HCT116 (cell line): ENCODE measurements around the gene DERA. TPM values are rescaled to one million over a fixed set of nuclear protein-coding genes. Genes with fewer than 3 reads are reported as not detected.

ENCODE experiments used
- ATAC-seq: fragments of 200-7000 bp; cut with Tn5 transposase; 2 replicates; pipeline ENCODE4 v1.9.1; 2020; ENCODE audit warnings: mild to moderate bottlenecking, moderate library complexity
- BruUV-seq: library from RNA; stranded (reverse); fragments of 400-500 nt; replicated peaks from 2 replicates; lab custom pipeline; 2021; lab: Mats Ljungman, UMichigan
- CTCF ChIA-PET: fragments of 300-600 bp; sonication (Branson Sonifier 250); formaldehyde crosslinking; loops from one replicate; lab custom pipeline; 2021; ENCODE audit warnings: antibody characterized with exemption; lab: Charles Lee
- POLR2A ChIA-PET: fragments of 300-600, 350-600 bp; sonication (Branson Sonifier 250); formaldehyde crosslinking; loops from one replicate; lab custom pipeline; 2021; ENCODE audit warnings: antibody characterized with exemption; lab: Charles Lee
- RAD21 ChIA-PET, 2 experiments: fragments of 300-600 bp; sonication (Branson Sonifier 250); formaldehyde crosslinking; loops; one replicate each; lab custom pipeline; 2023; ENCODE audit warnings: low total read pairs in 2 of 2; ENCODE audit not compliant: uncharacterized antibody in 2 of 2, unreplicated experiment in 2 of 2, low non-redundant PET in 1 of 2; lab: Charles Lee
- DNase-seq: peaks from one replicate; pipeline ENCODE4 v3.0.0-alpha.2; 2010; ENCODE audit warnings: low read depth, low spot score
- H2AFZ ChIP-seq: fragments of 200-600 bp; shearing (Covaris generic), sonication (generic); 2 replicates; pipeline ENCODE4 v1.6.1; 2017; ENCODE audit warnings: low read depth, mixed run types, mixed read lengths, antibody characterized with exemption, low read length; ENCODE audit not compliant: poor library complexity, severe bottlenecking
- H3K27ac ChIP-seq: 2 replicates; pipeline ENCODE4 v1.5.1; 2012; ENCODE audit warnings: low read depth, low read length
- H3K27me3 ChIP-seq: fragments of 200-600 bp; sonication (generic); 2 replicates; pipeline ENCODE4 v1.6.1; 2016; ENCODE audit warnings: mixed run types, low read length, mixed read lengths; ENCODE audit not compliant: insufficient read depth
- H3K36me3 ChIP-seq, 2 experiments: fragments of 200-500 bp in 1 of 2; fragments of 200-600 bp in 1 of 2; sonication (Bioruptor generic) in 1 of 2; sonication (generic) in 1 of 2; 2 replicates each; pipeline versions ENCODE4 v1.5.1 to v1.6.1; 2014 to 2016; ENCODE audit warnings: low read length in 2 of 2, inconsistent platforms in 1 of 2, mixed read lengths in 1 of 2, mixed run types in 1 of 2; ENCODE audit not compliant: insufficient read depth in 2 of 2, control insufficient read depth in 1 of 2
- H3K4me1 ChIP-seq, 2 experiments: fragments of 200-600 bp in 1 of 2; sonication (generic) in 1 of 2; 2 replicates each; pipeline versions ENCODE4 v1.5.1 to v1.6.1; 2012 to 2017; ENCODE audit warnings: low read length in 2 of 2, inconsistent platforms in 1 of 2, mild to moderate bottlenecking in 1 of 2, mixed read lengths in 1 of 2, mixed run types in 1 of 2, moderate library complexity in 1 of 2; ENCODE audit not compliant: insufficient read depth in 2 of 2, control insufficient read depth in 1 of 2
- H3K4me2 ChIP-seq: fragments of 200-600 bp; sonication (generic); 2 replicates; pipeline ENCODE4 v1.6.1; 2017; ENCODE audit warnings: mixed run types, low read length, mixed read lengths
- H3K4me3 ChIP-seq, 2 experiments: fragments of 200-600 bp in 1 of 2; sonication (generic) in 1 of 2; replicated peaks in 1 of 2; 2 replicates each; pipeline ENCODE4 v1.5.1; 2011 to 2016; ENCODE audit warnings: low read length in 2 of 2, control low read depth in 1 of 2, low read depth in 1 of 2, mild to moderate bottlenecking in 1 of 2, mixed read lengths in 1 of 2, mixed run types in 1 of 2
- H3K79me2 ChIP-seq: fragments of 200-600 bp; sonication (generic); 2 replicates; pipeline ENCODE4 v1.6.1; 2017; ENCODE audit warnings: mild to moderate bottlenecking, mixed run types, low read length, moderate library complexity, mixed read lengths; ENCODE audit not compliant: insufficient read depth
- H3K9ac ChIP-seq: fragments of 200-600 bp; sonication (generic); 2 replicates; pipeline ENCODE4 v1.6.1; 2016; ENCODE audit warnings: low read length, mixed read lengths
- H3K9me2 ChIP-seq: fragments of 200-600 bp; sonication (generic), shearing (Covaris generic); 2 replicates; pipeline ENCODE4 v1.6.1; 2017; ENCODE audit warnings: mixed run types, mild to moderate bottlenecking, moderate library complexity; ENCODE audit not compliant: insufficient read depth
- H3K9me3 ChIP-seq, 2 experiments: fragments of 200-500 bp in 1 of 2; fragments of 200-600 bp in 1 of 2; sonication (Bioruptor generic) in 1 of 2; sonication (generic) in 1 of 2; 2 replicates each; pipeline ENCODE4 v1.6.1; 2014 to 2017; ENCODE audit warnings: low read length in 2 of 2, mixed read lengths in 2 of 2, inconsistent platforms in 1 of 2, low read depth in 1 of 2, mild to moderate bottlenecking in 1 of 2, mixed run types in 1 of 2, moderate library complexity in 1 of 2; ENCODE audit not compliant: control insufficient read depth in 1 of 2, insufficient read depth in 1 of 2
- H4K20me1 ChIP-seq: fragments of 200-600 bp; sonication (generic), shearing (Covaris generic); 2 replicates; pipeline ENCODE4 v1.6.1; 2017; ENCODE audit warnings: mixed run types, mild to moderate bottlenecking, moderate library complexity; ENCODE audit not compliant: insufficient read depth
- CBX3 ChIP-seq: IDR thresholded peaks from 2 replicates; pipeline ENCODE4 v1.6.1; 2012; ENCODE audit warnings: low read depth
- EZH2phosphoT487 ChIP-seq: fragments of 200-600 bp; IDR thresholded peaks from 2 replicates; pipeline ENCODE4 v1.6.1; 2018; ENCODE audit warnings: antibody characterized with exemption, borderline replicate concordance
- FOSL1 ChIP-seq: IDR thresholded peaks from 2 replicates; pipeline ENCODE4 v1.6.1; 2012; ENCODE audit warnings: low read depth
- SIN3A ChIP-seq: IDR thresholded peaks from 2 replicates; pipeline ENCODE4 v1.6.1; 2012; ENCODE audit warnings: low read depth
- ZFX ChIP-seq: fragments of 450-650 bp; IDR thresholded peaks from 2 replicates; pipeline ENCODE4 v1.6.1; 2017
- intact Hi-C: fragments of 100-400 bp; cut with micrococcal nuclease; formaldehyde crosslinking; loops from 2 replicates; pipeline ENCODE4 v1.10.0; 2022
- total RNA-seq: library from RNA; stranded (reverse); gene quantifications from one replicate; pipeline ENCODE4 v1.2.1, GENCODE V29; 2021; ENCODE audit not compliant: unreplicated experiment
- TF ChIP-seq, protein P1 (sequence below): IDR thresholded peaks from 2 replicates; pipeline ENCODE4 v1.6.1; 2012; ENCODE audit warnings: low read depth
- TF ChIP-seq, protein P2 (sequence below): IDR thresholded peaks from 2 replicates; pipeline ENCODE4 v1.6.1; 2012
- TF ChIP-seq, protein P3 (sequence below): IDR thresholded peaks from 2 replicates; pipeline ENCODE4 v1.6.1; 2011; ENCODE audit warnings: mild to moderate bottlenecking, low read length, moderate library complexity; ENCODE audit not compliant: insufficient replicate concordance; ENCODE audit errors: extremely low read depth

The DERA gene
- total RNA-seq, 1 experiment from 2014 or later = 32.6 TPM

DNA sequence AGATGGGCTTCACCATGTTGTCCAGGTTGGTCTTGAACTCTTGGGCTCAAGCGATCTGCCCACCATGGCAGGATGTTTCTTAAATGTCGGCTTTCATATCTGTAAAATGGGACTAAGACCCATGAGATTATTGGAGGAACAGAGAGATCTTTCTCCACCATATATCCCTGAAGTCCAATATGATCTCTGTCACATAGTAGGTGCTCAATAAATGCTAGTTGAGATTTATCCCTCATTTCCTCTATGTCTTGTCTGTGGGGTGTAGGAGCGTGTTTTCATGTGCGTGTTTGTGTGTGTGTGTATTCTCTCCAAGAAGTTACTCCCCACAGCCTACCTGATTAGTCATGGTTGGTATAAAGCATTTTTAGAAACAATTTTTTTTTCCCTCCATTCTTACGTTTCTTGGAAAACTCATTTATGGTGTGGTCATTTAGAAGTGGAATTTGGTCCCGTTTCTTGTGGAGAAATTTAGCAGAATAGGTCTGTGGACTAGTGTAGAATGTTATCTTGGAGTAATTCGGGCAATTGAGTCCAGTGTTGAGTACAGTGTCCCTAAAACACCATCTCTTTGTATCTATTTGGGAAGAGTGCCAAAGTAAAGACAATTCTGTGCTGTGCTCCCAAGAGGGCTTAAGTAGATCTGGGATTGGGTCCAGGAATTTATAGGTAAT is 24.6 kb upstream of the DERA start:
- ATAC-seq (no peak), DNase-seq (no peak)
- Histone ChIP-seq H3K9me2 (no peaks in the 10 kb centered on the region), H3K9me3 (no peaks in the 10 kb centered on the region), H3K27ac (0 out of 2 replicates have a peak overlapping the region, but pooled peaks have one; percentile 11), H3K9ac (no peak overlapping the region), H3K4me1 (peaks cover 7 to 18% of the 10 kb centered on the region in 2 experiments), H3K27me3 (no peaks in the 10 kb centered on the region), H3K4me3 (no peak overlapping the region), H2AFZ (no peak overlapping the region), H3K4me2 (no peak overlapping the region), H4K20me1 (peaks cover 20% of the 10 kb centered on the region; the same call in 1 of the 2 replicates), H3K79me2 (peaks cover 93% of the 10 kb centered on the region), H3K36me3 (peaks cover 15 to 37% of the 10 kb centered on the region in 2 experiments; a peak in 3 of 4 replicates)
- ChIA-PET CTCF (interaction anchor here (0.7 kb wide), 1 partner anchor 11 kb away, joined by 3 read pairs; no protein-coding TSS in a partner anchor), RAD21 (no interaction called here), POLR2A (no interaction called here)
- intact Hi-C loops = no loop called here
- BruUV-seq = no TSS peak
- no peak for TF ChIP-seq FOSL1
- no peak for TF ChIP-seq EZH2phosphoT487
- TF ChIP-seq SIN3A = no peak
- TF ChIP-seq, protein P1, sequence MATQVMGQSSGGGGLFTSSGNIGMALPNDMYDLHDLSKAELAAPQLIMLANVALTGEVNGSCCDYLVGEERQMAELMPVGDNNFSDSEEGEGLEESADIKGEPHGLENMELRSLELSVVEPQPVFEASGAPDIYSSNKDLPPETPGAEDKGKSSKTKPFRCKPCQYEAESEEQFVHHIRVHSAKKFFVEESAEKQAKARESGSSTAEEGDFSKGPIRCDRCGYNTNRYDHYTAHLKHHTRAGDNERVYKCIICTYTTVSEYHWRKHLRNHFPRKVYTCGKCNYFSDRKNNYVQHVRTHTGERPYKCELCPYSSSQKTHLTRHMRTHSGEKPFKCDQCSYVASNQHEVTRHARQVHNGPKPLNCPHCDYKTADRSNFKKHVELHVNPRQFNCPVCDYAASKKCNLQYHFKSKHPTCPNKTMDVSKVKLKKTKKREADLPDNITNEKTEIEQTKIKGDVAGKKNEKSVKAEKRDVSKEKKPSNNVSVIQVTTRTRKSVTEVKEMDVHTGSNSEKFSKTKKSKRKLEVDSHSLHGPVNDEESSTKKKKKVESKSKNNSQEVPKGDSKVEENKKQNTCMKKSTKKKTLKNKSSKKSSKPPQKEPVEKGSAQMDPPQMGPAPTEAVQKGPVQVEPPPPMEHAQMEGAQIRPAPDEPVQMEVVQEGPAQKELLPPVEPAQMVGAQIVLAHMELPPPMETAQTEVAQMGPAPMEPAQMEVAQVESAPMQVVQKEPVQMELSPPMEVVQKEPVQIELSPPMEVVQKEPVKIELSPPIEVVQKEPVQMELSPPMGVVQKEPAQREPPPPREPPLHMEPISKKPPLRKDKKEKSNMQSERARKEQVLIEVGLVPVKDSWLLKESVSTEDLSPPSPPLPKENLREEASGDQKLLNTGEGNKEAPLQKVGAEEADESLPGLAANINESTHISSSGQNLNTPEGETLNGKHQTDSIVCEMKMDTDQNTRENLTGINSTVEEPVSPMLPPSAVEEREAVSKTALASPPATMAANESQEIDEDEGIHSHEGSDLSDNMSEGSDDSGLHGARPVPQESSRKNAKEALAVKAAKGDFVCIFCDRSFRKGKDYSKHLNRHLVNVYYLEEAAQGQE = no peak
- TF ChIP-seq CBX3 = no peak
- TF ChIP-seq, protein P2, sequence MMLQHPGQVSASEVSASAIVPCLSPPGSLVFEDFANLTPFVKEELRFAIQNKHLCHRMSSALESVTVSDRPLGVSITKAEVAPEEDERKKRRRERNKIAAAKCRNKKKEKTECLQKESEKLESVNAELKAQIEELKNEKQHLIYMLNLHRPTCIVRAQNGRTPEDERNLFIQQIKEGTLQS = no peak
- TF ChIP-seq, protein P3, sequence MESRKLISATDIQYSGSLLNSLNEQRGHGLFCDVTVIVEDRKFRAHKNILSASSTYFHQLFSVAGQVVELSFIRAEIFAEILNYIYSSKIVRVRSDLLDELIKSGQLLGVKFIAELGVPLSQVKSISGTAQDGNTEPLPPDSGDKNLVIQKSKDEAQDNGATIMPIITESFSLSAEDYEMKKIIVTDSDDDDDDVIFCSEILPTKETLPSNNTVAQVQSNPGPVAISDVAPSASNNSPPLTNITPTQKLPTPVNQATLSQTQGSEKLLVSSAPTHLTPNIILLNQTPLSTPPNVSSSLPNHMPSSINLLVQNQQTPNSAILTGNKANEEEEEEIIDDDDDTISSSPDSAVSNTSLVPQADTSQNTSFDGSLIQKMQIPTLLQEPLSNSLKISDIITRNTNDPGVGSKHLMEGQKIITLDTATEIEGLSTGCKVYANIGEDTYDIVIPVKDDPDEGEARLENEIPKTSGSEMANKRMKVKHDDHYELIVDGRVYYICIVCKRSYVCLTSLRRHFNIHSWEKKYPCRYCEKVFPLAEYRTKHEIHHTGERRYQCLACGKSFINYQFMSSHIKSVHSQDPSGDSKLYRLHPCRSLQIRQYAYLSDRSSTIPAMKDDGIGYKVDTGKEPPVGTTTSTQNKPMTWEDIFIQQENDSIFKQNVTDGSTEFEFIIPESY = no peak
- TF ChIP-seq ZFX = no peak
